NCI-H2029 treated with DMSO at 0.1 percent for 48 hours (cell line): ENCODE results near the gene RPS19BP1.
"Not testable (repeated sequence)": the region's sequence is repeated elsewhere in the genome, so short reads cannot be mapped to it uniquely, and the experiment has no call there.

Experiments
- DNase-seq: peaks from one replicate; lab custom pipeline; 2025; lab: John Stamatoyannopoulos, UW

The RPS19BP1 gene

GRCh38 chr22:39528681-39529486, 3.7 kb downstream of the RPS19BP1 start:
- DNase-seq: peak; percentile 76

- no peak for DNase-seq
Measured at GRCh38 chr22:39528080-39528661, 4.4 kb downstream of the RPS19BP1 start.

- peak; percentile 39 for DNase-seq
Measured at GRCh38 chr22:39527481-39527961, 5.0 kb downstream of the RPS19BP1 start.

- no peak for DNase-seq
Measured at GRCh38 chr22:39526736-39527171, 5.8 kb downstream of the RPS19BP1 start.

GRCh38 chr22:39525658-39525975, 6.9 kb downstream of the RPS19BP1 start:
- DNase-seq: no peak

- DNase-seq: no peak
Measured at GRCh38 chr22:39524753-39525657, 7.5 kb downstream of the RPS19BP1 start.

GRCh38 chr22:39524089-39524752, 8.3 kb downstream of the RPS19BP1 start:
- no peak for DNase-seq

GRCh38 chr22:39522567-39523300, 9.8 kb downstream of the RPS19BP1 start:
- DNase-seq: peak; percentile 55

GRCh38 chr22:39522091-39522490, 10.5 kb downstream of the RPS19BP1 start:
- not testable (repeated sequence) for DNase-seq

GRCh38 chr22:39521106-39521885, 11.3 kb downstream of the RPS19BP1 start:
- not testable (repeated sequence) for DNase-seq

GRCh38 chr22:39520226-39521105, 12.1 kb downstream of the RPS19BP1 start, which contains the start of gene ATF4:
Gene ATF4 (plus strand): TSS chr22:39520562. CDS start chr22:39521446, 884 bp downstream.
- no peak for DNase-seq

GRCh38 chr22:39519681-39520225, 12.8 kb downstream of the RPS19BP1 start:
- DNase-seq: peak; percentile 84

- no peak for DNase-seq
Measured at GRCh38 chr22:39518996-39519680, 13.4 kb downstream of the RPS19BP1 start.

- DNase-seq: no peak
Measured at GRCh38 chr22:39518144-39518786, 14.3 kb downstream of the RPS19BP1 start.

- DNase-seq: no peak
Measured at GRCh38 chr22:39517470-39517869, 15.1 kb downstream of the RPS19BP1 start.

GRCh38 chr22:39515266-39516050, 17.1 kb downstream of the RPS19BP1 start:
- no peak for DNase-seq

GRCh38 chr22:39514373-39514973, 18.1 kb downstream of the RPS19BP1 start:
- no peak for DNase-seq
